GM12878 (cell line): ENCODE data around the gene IFIH1.

Source experiments
- CHD4 ChIP-seq: fragments of 200-600 bp; sonication (generic); IDR thresholded peaks from 2 replicates; pipeline ENCODE4 v1.6.1; 2016; ENCODE audit warnings: mild to moderate bottlenecking
- CREB1 ChIP-seq: IDR thresholded peaks from 2 replicates; pipeline ENCODE4 v1.6.1; 2012; ENCODE audit warnings: low read depth, mild to moderate bottlenecking, inconsistent platforms
- CTCF ChIP-seq, 3 experiments: IDR thresholded peaks in 2 of 3; conservative IDR thresholded peaks in 1 of 3; 2 replicates each; pipeline ENCODE4 v1.5.1; 2011; ENCODE audit warnings: low read depth in 3 of 3, low read length in 3 of 3, mild to moderate bottlenecking in 3 of 3, control low read depth in 2 of 3, moderate library complexity in 2 of 3, inconsistent platforms in 1 of 3, mixed read lengths in 1 of 3; ENCODE audit not compliant: control insufficient read depth in 2 of 3, insufficient read depth in 1 of 3; ENCODE audit errors: extremely low read depth in 1 of 3
- E2F8 ChIP-seq: fragments of 450-650 bp; IDR thresholded peaks from 2 replicates; pipeline ENCODE4 v1.6.1; 2018; ENCODE audit warnings: mild to moderate bottlenecking, low read depth, moderate library complexity; ENCODE audit not compliant: partially characterized antibody
- HDAC6 ChIP-seq: fragments of 200-600 bp; sonication (generic); IDR thresholded peaks from one replicate; pipeline ENCODE4 v1.8.0; 2017; ENCODE audit warnings: antibody characterized with exemption; ENCODE audit not compliant: unreplicated experiment
- IRF3 ChIP-seq: fragments of 450-650 bp; IDR thresholded peaks from 2 replicates; pipeline ENCODE4 v1.6.1; 2014; ENCODE audit warnings: mild to moderate bottlenecking
- NFIC ChIP-seq: IDR thresholded peaks from 2 replicates; pipeline ENCODE4 v1.6.1; 2012; ENCODE audit warnings: low read depth, mild to moderate bottlenecking, inconsistent platforms, low read length, moderate library complexity
- PBX3 ChIP-seq: IDR thresholded peaks from 2 replicates; pipeline ENCODE4 v1.6.1; 2011; ENCODE audit warnings: mild to moderate bottlenecking, low read depth, low read length, moderate library complexity; ENCODE audit not compliant: insufficient replicate concordance
- POLR2A ChIP-seq: IDR thresholded peaks from 2 replicates; pipeline ENCODE4 v1.6.1; 2011; ENCODE audit warnings: low read depth, mild to moderate bottlenecking, low read length
- RB1 ChIP-seq: fragments of 450-650 bp; formaldehyde crosslinking; IDR thresholded peaks from 2 replicates; pipeline ENCODE4 v1.6.1; 2017; ENCODE audit warnings: mild to moderate bottlenecking, borderline replicate concordance
- SMAD1 ChIP-seq: fragments of 450-650 bp; IDR thresholded peaks from 2 replicates; pipeline ENCODE4 v1.6.1; 2018; ENCODE audit warnings: mild to moderate bottlenecking, low read depth; ENCODE audit not compliant: partially characterized antibody
- SMAD5 ChIP-seq: IDR thresholded peaks from 2 replicates; pipeline ENCODE4 v1.6.1; 2016; ENCODE audit warnings: antibody characterized with exemption, low read depth
- USF1 ChIP-seq: IDR thresholded peaks from 2 replicates; pipeline ENCODE4 v1.6.1; 2011; ENCODE audit warnings: borderline replicate concordance, low read depth, mild to moderate bottlenecking, moderate library complexity, mixed read lengths, low read length; ENCODE audit not compliant: insufficient read depth; ENCODE audit errors: extremely low read length

- no peak for TF ChIP-seq RB1
- no peak for TF ChIP-seq CREB1
- no peak for TF ChIP-seq USF1
- TF ChIP-seq NFIC = no peak
- TF ChIP-seq SMAD1 = no peak
- no peak for TF ChIP-seq CTCF (IDR thresholded peaks at IDR 0.05 in 2 of 3, conservative IDR thresholded peaks at IDR 0.05 in 1 of 3; ENCODE audit: control insufficient read depth in 2 of 3, extremely low read depth in 1 of 3, insufficient read depth in 1 of 3, low read depth in 3 of 3, low read length in 3 of 3)
- TF ChIP-seq HDAC6 = no peak
- TF ChIP-seq IRF3 = no peak
- no peak for TF ChIP-seq CHD4
- TF ChIP-seq SMAD5 = no peak
- TF ChIP-seq PBX3 = no peak
- TF ChIP-seq E2F8 = no peak
- TF ChIP-seq POLR2A = no peak
Observed at GRCh38 chr2:162340822-162341221, 22.3 kb upstream of the IFIH1 start.
